ENCODE measurements around the gene PTX3. TPM values are rescaled to one million over a fixed set of nuclear protein-coding genes. Genes with fewer than 3 reads are reported as not detected.

Gene PTX3
- total RNA-seq, 1 experiment from 2014 or later, result 2.9 TPM

DNA sequence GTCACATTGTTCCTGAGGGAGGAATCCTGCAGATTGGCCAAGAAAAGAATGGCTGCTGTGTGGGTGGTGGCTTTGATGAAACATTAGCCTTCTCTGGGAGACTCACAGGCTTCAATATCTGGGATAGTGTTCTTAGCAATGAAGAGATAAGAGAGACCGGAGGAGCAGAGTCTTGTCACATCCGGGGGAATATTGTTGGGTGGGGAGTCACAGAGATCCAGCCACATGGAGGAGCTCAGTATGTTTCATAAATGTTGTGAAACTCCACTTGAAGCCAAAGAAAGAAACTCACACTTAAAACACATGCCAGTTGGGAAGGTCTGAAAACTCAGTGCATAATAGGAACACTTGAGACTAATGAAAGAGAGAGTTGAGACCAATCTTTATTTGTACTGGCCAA is 6.1 kb downstream of the PTX3 start:
- no peak overlapping the region for H3K4me3 Mint-ChIP-seq (ENCODE audit: low read depth, unreplicated experiment)
- no peak for DNase-seq
- H3K4me1 Mint-ChIP-seq (ENCODE audit: low read depth, unreplicated experiment), result peaks cover 8% of the 10 kb centered on the region
- intact Hi-C loops (cut with micrococcal nuclease; ENCODE audit: unreplicated experiment), result no loop called here
- peaks cover 10% of the 10 kb centered on the region for H3K36me3 Mint-ChIP-seq (ENCODE audit: insufficient read depth, unreplicated experiment)
- no TSS peak for BruUV-seq (replicated peaks)
- H3K27ac Mint-ChIP-seq (ENCODE audit: unreplicated experiment), result no peak overlapping the region
- no peaks in the 10 kb centered on the region for H3K9me3 Mint-ChIP-seq (ENCODE audit: low read depth, unreplicated experiment)
- no peaks in the 10 kb centered on the region for H3K27me3 Mint-ChIP-seq (ENCODE audit: unreplicated experiment)
- no peak for TF ChIP-seq CTCF (IDR thresholded peaks at IDR 0.05; ENCODE audit: unreplicated experiment)
- CTCF ChIA-PET, result interaction anchor here (1.4 kb wide), 1 partner anchor 11 kb away, joined by 3 read pairs; no protein-coding TSS in a partner anchor

DNA sequence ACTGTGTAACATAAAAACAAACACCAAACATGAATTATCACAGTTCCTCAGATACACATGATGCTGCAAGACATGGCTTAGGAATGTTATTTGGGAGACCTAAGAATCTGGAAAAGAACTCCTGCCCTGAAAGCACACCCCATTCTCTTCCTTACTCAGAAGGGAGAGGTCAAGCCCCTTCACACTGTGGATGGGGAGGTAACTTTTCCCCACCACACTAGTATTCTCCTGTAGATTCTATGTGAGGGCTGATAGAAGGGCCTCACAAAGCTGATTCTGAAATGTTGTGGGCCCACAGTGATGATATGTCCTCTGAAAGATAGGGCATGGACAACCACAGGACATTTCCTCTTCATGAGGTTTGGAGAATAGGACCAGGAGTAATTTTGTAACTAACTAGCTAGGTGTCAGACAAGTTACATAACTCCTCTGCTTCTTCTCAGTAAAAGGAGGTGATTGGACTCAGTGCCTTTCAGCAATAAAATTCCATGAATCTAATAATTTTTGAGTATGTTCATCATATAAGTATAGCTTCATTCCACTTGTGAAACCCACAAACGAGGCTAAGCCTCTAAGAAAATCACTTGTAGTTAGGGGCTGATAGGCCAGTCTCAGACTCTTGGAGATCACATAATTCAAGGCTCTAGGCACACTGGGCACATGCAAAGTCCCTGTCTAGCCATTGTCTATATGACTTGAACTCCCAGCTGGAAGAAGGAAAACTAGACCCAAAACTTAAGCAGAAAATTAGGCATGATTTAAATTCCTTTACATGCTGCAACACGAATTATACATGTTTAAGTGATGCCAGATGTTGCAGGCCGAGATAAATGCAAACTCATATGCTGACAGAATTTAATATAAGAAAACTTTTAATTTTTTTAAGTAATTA is 7.5 kb downstream of the PTX3 start:
- CTCF ChIA-PET, result interaction anchor here (1.4 to 2.0 kb wide), 2 partner anchors 12 to 240 kb away, joined by 3 to 5 read pairs; no protein-coding TSS in a partner anchor
- intact Hi-C loops (cut with micrococcal nuclease; ENCODE audit: unreplicated experiment), result no loop called here
- H3K4me1 Mint-ChIP-seq (ENCODE audit: low read depth, unreplicated experiment), result no peaks in the 10 kb centered on the region

GRCh38 chr3:157444797-157445184 is 8.1 kb downstream of the PTX3 start:
- no peak overlapping the region for H3K4me3 Mint-ChIP-seq (ENCODE audit: low read depth, unreplicated experiment)
- H3K36me3 Mint-ChIP-seq (ENCODE audit: insufficient read depth, unreplicated experiment), result no peaks in the 10 kb centered on the region
- no peaks in the 10 kb centered on the region for H3K9me3 Mint-ChIP-seq (ENCODE audit: low read depth, unreplicated experiment)
- CTCF ChIA-PET, result interaction anchor here (1.1 to 2.0 kb wide), 2 partner anchors 54 to 240 kb away, joined by 4 to 5 read pairs; no protein-coding TSS in a partner anchor
- TF ChIP-seq CTCF (IDR thresholded peaks at IDR 0.05; ENCODE audit: unreplicated experiment), result no peak
- no TSS peak for BruUV-seq (replicated peaks)
- no peaks in the 10 kb centered on the region for H3K27me3 Mint-ChIP-seq (ENCODE audit: unreplicated experiment)
- intact Hi-C loops (cut with micrococcal nuclease; ENCODE audit: unreplicated experiment), result loop anchor here (5.0 kb wide), 2 partner anchors 48 to 92 kb away; no protein-coding TSS in a partner anchor
- no peaks in the 10 kb centered on the region for H3K4me1 Mint-ChIP-seq (ENCODE audit: low read depth, unreplicated experiment)
- no peak for DNase-seq
- H3K27ac Mint-ChIP-seq (ENCODE audit: unreplicated experiment), result no peak overlapping the region

More for the DNA sequence above, 7.5 kb downstream of the PTX3 start:
- no peaks in the 10 kb centered on the region for H3K27me3 Mint-ChIP-seq (ENCODE audit: unreplicated experiment)
- H3K4me3 Mint-ChIP-seq (ENCODE audit: low read depth, unreplicated experiment), result no peak overlapping the region
- no peak overlapping the region for H3K27ac Mint-ChIP-seq (ENCODE audit: unreplicated experiment)
- H3K36me3 Mint-ChIP-seq (ENCODE audit: insufficient read depth, unreplicated experiment), result no peaks in the 10 kb centered on the region
- no peaks in the 10 kb centered on the region for H3K9me3 Mint-ChIP-seq (ENCODE audit: low read depth, unreplicated experiment)
- TF ChIP-seq CTCF (IDR thresholded peaks at IDR 0.05; ENCODE audit: unreplicated experiment), result no peak
- no peak for DNase-seq
- no TSS peak for BruUV-seq (replicated peaks)

- no TSS peak for BruUV-seq (replicated peaks)
- H3K27me3 Mint-ChIP-seq (ENCODE audit: unreplicated experiment), result no peaks in the 10 kb centered on the region
- H3K4me1 Mint-ChIP-seq (ENCODE audit: low read depth, unreplicated experiment), result no peaks in the 10 kb centered on the region
- CTCF ChIA-PET, result interaction anchor here (1.0 to 2.0 kb wide), 3 partner anchors 53 to 244 kb away, joined by 3 to 5 read pairs (median 4); no protein-coding TSS in a partner anchor
- H3K27ac Mint-ChIP-seq (ENCODE audit: unreplicated experiment), result no peak overlapping the region
- H3K36me3 Mint-ChIP-seq (ENCODE audit: insufficient read depth, unreplicated experiment), result no peaks in the 10 kb centered on the region
- intact Hi-C loops (cut with micrococcal nuclease; ENCODE audit: unreplicated experiment), result loop anchor here (5.0 kb wide), 2 partner anchors 46 to 94 kb away; no protein-coding TSS in a partner anchor
- H3K9me3 Mint-ChIP-seq (ENCODE audit: low read depth, unreplicated experiment), result no peaks in the 10 kb centered on the region
- no peak overlapping the region for H3K4me3 Mint-ChIP-seq (ENCODE audit: low read depth, unreplicated experiment)
- DNase-seq, result no peak
- TF ChIP-seq CTCF (IDR thresholded peaks at IDR 0.05; ENCODE audit: unreplicated experiment), result no peak
Measured at GRCh38 chr3:157445857-157446256, 9.2 kb downstream of the PTX3 start.

Data from Calu3 (cell line).